NCI-H345 treated with DMSO at 0.1 percent for 48 hours (cell line): ENCODE results near the gene TRIM52.

Experiments
- DNase-seq: peaks from one replicate; lab custom pipeline; 2025; ENCODE audit not compliant: unreplicated experiment; lab: John Stamatoyannopoulos, UW

The TRIM52 gene

DNA sequence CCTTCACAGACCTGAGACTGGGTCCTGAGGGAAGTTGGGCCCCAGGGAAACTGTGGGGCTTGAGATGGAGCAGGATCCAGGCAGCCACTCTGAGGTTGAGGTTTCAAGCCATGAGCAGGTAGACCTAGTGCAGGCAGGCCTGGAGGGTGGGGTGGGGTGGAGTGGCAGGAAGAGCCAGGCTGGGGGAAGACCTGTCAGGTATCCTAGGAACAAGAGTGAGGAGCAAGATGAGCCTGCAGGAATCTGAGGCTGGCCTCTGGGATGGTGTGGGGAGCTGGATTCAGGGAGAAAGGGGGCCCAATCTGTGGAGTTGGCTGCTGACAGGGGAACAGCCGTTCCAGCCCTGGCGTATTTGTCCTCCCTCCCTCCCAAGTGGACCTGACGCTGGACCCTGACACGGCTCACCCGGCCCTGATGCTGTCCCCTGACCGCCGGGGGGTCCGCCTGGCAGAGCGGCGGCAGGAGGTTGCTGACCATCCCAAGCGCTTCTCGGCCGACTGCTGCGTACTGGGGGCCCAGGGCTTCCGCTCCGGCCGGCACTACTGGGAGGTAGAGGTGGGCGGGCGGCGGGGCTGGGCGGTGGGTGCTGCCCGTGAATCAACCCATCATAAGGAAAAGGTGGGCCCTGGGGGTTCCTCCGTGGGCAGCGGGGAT lies 27.0 kb downstream of the TRIM52 start:
- DNase-seq, result no peak

DNA sequence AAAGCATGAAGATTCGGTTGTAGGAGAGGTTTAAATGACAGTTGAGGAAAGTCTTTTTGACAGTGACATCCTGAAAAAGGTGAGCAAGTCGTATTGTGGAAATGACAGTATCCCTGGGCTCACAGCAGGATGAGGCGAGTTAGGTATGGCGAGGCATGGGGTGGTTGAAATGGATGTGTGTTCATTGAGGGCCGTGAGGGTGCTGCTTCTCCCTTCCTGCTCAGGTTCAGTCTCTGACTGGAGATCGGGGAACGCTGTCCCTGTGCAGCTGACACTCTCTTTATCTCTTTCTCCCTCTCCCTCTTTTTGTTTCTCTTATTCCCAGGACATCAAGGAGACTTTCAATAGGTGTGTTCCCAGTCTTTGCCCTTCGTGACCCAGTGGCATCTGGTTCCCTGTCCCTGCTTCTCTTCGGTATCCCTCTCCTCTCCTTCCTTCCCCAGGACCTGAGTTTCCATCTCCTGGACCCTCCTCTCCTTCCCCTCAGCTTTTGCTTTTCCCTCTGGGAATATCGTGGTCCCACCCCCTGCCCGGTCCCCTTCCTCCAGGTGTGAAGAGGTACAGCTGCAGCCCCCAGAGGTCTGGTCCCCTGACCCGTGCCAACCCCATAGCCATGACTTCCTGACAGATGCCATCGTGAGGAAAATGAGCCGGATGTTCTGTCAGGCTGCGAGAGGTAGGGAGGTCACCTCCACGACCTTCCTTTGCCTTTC lies 27.7 kb downstream of the TRIM52 start:
- no peak for DNase-seq

DNA sequence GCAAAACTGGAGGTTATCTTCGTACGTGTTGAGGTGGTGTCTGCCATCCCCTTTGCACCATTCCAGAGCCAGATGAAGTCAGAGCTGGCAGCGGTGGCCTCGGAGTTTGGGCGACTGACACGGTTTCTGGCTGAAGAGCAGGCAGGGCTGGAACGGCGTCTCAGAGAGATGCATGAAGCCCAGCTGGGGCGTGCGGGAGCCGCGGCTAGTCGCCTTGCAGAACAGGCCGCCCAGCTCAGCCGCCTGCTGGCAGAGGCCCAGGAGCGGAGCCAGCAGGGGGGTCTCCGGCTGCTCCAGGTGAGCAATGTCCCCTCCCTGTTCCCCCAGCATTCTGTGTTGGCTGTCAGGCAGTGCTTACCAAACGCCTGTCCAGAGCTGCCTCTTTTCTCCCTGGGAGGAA lies 28.4 kb downstream of the TRIM52 start:
- DNase-seq, result no peak

DNA sequence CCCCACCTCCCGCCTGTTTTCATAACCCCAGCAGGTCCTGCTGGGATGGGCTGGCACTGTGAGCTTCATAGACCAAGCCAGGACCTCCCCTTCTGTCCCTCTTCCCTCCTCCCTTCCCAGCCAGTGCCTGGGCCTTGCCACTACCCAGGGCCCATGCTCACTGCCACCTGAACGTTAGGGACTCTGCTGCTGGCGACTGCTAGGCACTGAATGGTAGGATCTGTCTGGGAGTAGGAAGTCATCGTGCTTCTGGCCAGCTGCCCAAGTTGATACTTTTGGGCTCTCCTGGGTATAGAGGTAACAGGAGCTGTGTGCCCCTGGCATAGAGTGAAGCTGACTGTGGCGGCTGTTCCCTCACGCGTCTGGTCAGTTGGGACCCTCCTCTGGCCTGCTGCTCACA lies 29.5 kb downstream of the TRIM52 start:
- no peak for DNase-seq

DNA sequence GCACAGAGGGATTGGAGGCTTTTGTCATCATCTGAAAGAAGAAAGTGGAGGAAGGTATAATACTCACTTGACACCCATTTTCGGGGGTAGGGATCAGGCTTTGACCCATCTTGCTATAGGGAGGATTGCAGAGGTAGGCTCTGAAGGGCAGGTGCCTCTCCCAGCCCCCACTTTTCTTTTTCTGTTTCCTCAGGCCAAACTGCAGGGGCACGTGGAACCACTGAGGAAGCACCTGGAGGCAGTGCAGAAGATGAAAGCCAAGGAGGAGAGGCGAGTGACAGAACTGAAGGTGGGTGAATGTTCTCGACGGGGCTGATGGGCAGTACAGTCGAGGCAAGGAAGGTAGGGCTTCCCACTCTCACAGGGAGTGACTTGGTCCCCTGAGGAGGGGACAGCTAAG lies 30.4 kb downstream of the TRIM52 start:
- DNase-seq, result no peak

DNA sequence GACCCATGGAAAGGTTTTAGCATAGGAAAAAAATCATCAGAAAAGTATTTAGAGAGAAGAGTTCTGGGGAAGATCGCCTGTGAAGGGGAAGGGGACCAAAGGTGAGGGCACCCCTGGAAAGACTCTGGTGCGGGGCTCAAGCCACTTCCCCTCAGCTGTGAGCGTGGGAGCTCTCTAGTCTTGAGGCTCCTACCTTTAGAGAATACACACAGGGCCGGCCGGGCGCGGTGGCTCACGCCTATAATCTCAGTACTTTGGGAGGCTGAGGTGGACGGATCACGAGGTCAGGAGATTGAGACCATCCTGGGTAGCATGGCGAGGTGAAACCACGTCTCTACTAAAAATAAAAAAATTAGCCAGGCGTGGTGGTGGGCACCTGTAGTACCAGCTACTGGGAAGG lies 30.9 kb downstream of the TRIM52 start:
- DNase-seq, result no peak

DNA sequence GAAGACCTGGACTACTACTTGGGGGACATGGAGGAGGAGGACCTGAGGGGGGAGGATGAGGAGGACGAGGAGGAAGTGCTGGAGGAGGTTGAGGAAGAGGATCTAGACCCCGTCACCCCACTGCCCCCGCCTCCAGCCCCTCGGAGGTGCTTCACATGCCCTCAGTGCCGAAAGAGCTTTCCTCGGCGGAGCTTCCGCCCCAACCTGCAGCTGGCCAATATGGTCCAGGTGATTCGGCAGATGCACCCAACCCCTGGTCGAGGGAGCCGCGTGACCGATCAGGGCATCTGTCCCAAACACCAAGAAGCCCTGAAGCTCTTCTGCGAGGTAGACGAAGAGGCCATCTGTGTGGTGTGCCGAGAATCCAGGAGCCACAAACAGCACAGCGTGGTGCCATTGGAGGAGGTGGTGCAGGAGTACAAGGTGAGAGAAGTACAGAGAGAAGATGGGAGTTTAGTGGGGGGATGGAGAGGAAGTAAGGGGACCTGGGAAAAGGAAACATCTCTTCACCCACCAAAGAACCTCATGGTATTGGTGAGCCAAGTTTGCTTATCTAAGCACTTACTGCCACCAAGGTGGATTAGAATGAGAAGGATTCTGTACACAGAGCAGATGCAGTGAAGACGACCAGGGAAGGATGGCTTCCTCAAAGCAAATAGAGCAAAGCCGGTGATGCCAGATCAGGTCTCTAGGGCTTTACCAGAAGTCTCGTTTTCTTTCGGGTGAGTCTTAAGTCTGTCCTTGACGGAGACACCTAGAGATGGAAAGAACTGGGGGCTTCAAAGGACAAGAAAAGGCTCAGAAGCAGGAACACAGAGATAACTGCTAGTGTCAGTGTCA lies 36.3 kb downstream of the TRIM52 start:
- DNase-seq, result no peak

DNA sequence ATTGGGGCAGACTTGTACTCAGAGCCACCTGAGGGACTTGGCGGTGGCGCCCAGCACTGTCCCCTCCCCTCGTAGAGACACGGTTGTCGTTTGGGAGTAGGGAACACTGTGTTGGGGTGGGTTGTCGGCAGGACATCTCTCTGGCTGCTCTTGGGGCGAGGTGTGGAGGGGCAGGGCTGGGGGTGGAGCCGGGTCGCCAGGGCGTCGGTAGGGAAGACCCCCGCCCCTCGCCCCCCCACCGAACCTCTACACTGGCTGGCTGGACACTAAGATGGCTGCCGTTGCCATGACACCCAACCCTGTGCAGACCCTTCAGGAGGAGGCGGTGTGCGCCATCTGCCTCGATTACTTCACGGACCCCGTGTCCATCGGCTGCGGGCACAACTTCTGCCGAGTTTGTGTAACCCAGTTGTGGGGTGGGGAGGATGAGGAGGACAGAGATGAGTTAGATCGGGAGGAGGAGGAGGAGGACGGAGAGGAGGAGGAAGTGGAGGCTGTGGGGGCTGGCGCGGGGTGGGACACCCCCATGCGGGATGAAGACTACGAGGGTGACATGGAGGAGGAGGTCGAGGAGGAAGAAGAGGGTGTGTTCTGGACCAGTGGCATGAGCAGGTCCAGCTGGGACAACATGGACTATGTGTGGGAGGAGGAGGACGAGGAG lies 37.1 kb downstream of the TRIM52 start:
- DNase-seq, result no peak

DNA sequence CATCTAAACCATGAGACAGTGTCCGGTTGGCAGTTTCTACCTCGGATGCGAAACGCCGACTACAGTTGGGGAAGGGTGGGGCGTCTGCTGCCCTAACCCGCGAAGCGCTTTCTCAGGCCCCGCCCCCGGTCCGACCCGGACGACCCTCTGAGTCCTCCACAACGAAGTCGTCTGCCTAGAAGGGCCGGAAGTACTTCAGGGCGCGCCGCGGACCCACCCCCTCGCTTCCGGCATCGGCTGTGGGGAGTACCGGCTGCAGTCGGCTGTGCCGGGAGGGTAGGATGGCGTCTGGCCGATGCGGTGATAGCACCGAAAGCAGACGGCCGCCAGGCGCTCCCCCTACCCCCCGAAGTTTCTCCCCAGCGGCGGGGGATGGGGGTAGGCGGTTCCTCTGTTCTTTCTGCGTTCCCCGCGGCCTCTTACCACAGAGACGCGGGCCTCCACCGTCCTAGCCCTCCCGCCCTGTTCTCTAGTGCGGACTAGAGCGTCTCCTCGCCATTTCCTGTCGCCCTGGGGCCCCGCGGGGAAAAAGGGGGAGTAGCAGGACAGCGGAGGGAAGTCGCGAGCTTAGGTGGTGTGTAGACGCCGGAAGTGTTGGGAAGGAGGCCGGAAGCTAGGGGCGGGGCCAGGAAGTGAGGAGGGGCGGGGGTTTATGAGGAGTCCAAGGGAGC lies 37.8 kb downstream of the TRIM52 start, which contains the start of gene TRIM41:
TRIM41 (plus strand) TSS at position 224 of the 671 bp plus-strand sequence. CDS start 719 bp downstream, outside the sequence.
- no peak for DNase-seq

DNA sequence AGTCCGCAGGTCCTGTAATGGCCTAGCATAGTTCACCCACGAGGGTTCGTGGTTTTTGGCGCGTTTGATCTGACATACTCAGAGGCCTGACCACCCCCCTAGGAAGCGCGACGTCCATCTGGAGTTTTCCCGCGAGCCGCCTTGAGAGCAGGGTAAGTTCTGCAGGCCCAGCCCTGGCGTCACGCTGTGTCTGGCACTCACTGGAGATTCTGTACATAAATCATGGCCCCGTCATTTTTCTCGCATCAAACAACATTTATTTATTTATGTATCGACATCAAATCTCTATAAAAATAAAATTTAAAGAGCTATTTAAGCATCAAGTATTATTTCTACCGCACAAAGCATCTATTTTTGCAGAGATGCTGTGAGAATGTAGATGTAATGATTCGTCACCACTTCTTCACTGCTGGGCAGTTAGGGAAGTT lies 38.3 kb downstream of the TRIM52 start:
- no peak for DNase-seq

DNA sequence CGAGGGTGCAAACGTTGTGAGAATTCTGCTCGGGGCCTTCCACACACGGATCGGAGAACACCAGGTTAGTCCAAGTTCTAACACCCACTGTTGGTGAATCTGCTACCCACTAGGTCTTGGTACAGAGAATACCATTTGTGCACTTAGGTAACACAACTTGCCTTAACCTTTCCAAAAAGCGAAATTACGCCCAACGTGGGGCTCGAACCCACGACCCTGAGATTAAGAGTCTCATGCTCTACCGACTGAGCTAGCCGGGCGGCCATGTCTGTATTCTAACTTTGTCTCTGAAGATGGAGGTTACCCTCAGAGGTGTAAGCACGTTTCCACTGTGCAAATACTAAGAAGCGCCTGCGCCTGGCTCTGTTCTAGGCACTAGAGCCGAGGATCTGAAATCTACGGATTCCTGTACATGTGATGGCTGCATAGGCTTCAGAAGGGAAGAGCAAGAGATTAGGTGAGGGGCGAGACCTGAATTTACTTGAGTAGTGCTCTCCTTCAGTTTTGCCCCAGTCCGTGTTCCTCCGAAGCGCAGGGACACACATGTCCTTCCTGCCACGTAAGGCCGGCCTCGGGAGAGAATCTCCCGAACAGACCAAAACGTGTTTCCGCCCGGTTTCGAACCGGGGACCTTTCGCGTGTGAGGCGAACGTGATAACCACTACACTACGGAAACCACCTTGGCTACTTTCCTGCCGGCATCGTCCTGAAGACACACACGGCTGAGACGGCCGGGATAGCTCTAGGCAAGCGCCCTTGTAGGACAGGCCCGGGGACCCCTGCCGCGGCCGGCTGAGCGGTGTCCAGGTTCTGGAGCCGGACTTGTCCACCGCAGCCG lies 38.9 kb downstream of the TRIM52 start:
- DNase-seq, result no peak

DNA sequence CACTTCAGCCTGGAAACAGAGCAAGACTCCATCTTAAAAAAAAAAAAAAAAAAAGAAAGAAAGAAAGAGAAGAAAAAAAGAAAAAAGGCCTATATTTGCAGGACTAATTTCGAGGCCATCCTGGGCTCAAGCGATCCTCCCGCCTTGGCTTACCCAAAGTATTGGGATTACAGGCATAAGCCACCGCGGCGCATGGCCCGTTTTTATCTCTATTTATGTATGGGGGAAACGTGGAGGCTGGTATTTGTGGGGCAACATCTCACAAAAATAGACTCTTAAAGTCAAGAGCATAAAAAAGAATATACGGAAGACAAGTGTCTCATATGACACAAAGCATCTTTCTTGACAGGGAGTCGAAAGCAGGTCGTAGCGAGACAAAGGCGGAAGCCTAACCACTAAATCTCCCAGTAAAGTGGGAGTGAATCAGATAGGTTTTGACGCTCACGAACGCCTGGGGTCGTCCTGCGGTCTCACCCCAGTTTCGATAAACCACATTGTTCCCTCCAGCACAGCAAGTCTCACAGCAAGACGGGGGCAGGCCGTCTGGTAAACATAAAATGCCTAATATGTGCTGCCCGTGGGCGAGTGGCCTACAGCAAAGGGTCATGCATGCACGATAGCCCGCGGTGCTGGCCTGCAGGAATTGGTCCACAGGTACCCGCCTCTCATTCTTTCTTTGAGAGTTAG lies 39.7 kb downstream of the TRIM52 start:
- DNase-seq, result no peak

DNA sequence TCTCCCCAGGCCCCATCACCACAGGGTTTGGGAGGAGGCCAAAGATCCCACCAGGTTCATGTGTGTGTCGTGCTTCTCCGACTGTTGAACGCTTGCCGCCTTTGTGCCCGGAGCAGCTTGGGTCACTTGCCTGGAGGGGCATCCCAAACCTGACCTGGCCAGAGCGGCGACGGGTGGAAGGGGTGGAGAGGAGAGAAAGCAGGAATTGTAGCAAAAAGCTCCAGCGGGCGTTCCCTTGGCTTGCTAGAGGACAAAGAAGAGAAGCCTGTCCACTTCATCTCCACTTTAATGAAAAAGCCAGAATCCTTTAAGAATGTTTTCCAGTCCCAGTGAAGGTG lies 40.8 kb downstream of the TRIM52 start:
- no peak for DNase-seq

DNA sequence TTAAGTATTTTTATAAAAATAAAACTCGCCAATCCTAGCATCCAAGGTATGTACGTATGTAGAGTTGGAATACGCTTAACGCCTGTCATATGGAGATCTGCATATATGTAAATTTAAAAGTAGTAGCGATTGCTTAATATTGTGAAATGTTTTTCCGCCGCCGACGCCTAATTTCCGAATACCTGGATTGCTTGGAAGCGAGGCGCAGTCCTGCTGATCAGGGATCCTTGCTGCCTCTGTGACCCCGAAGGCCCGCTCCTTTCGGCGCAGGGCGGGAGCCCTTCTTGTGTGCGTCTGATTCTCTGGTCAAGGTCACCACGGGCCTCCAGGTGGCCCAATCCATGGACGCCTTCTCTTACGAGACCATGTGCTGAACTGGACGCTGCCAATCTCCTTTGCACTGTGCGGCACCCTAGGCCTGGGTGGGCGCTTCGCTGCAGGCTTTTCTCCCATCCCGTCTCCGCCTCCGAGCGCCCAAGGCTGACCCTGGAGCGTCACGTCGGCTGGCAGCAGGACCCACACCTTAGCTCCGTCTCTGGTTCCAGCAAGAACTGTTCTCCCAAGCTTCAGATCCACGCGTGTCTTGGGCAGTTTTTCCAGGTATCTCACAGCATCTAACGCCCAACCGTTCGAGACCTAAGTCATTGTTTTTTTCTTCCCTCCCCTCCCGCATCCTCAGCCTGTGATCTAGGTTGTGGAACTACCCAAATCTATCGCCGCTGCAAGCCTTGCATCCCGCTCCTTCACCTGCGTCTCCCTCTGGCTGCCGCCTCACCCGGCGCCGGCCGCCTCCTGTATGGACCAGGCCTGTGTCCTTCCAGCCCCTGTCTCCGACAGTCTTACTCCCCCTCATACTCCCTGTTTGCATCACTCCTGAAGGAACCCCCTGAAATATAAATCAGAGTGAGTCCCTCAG lies 41.4 kb downstream of the TRIM52 start:
- no peak for DNase-seq

DNA sequence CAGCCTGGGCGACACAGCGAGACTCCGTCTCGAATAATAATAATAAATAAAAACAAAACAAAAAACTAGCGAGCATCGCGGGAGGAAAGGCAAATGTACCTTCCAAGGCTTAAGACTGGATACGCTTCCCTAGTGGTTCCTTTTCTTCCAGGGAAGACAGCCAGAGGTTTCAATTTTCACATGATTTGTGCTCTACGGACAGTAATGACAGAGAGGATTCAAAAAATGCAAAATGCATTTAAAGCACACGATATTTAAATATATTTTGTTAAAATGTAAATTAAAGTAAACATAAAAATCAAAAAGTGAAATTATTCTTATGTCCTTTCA lies 42.2 kb downstream of the TRIM52 start:
- DNase-seq, result no peak

DNA sequence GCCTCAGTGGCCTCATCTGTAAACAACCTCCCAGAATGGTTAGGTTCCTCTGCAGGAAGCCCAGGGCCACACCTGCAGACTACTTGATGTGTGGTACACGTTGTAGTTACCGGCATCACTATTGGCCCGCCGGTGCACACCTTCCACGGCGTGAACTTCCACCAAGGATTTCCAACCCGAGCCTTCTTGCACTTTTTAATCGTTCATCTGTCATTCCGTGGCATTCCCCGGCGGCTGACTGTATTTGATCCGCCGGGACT lies 43.2 kb downstream of the TRIM52 start:
- DNase-seq, result no peak

DNA sequence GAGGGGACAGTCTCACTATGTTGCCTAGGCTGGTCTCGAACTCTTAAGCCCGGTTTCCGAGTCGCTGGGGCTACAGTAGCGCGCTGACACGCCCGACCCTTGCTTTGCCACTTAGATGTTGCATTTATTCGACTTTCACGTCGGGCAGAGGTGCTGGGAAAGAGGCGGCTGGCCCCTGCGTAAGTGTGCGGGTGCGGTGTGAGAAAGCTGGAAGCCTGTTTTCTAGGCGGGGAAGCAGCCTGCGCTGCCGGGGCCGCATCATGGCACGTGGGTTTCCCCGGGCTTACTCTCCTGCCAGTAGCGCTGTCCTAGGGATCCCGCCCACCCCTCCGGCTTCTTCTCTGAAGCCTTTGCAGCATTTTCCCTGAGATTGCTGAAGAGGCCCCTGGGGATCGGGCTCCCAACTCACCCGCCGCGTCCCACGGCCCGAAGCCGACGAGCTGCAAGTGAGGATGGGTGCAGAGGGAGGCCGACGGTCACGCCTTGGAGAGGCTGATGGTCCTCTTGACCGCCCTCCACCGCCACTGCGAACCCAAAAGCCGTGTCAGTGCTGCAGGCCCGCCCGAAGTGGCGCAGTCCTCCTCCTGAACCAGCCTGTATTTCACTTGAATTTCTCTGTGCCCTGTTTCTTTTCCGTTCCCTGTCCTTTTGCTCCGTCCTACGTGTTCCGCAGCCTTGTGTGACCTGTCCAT lies 43.7 kb downstream of the TRIM52 start:
- no peak for DNase-seq
